ENCODE measurements around the gene WNT2.
"Not testable (repeated sequence)": the region's sequence is repeated elsewhere in the genome, so short reads cannot be mapped to it uniquely, and the experiment has no call there.

Gene WNT2

DNA sequence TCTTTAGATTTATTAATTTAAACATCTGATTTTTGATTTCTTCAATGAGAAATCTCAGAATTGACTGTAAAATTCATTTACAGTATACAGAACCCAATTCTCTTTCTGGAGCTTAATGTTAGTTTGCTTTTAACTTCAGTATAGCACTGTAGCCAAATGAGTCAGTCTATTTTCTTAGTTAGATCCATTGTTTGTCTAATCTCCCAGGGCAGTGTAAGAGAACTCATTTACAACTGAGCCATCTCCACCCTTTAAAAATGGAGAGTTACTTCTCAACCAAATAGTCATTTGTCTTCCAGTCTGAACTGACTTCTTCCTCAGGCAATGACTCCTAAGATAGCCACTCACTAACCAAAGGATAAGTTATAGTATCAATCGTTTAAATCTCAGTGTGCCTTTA, 3.0 kb upstream of the WNT2 start:
- H3K9ac ChIP-seq (ENCODE audit: low read depth, low read length): no peak overlapping the region
- H3K4me1 ChIP-seq (ENCODE audit: insufficient read depth, low read length): no peaks in the 10 kb centered on the region
- no peak overlapping the region for H3K4me3 ChIP-seq (ENCODE audit: low read length)
- H3K36me3 ChIP-seq (ENCODE audit: insufficient read depth, low read depth, low read length): no peaks in the 10 kb centered on the region
- no peaks in the 10 kb centered on the region for H3K9me3 ChIP-seq (ENCODE audit: insufficient read depth, low read depth, low read length)
- peaks cover 62% of the 10 kb centered on the region for H3K27me3 ChIP-seq (ENCODE audit: insufficient read depth, low read length)
- no peak overlapping the region for H3K27ac ChIP-seq (ENCODE audit: low read length)

DNA sequence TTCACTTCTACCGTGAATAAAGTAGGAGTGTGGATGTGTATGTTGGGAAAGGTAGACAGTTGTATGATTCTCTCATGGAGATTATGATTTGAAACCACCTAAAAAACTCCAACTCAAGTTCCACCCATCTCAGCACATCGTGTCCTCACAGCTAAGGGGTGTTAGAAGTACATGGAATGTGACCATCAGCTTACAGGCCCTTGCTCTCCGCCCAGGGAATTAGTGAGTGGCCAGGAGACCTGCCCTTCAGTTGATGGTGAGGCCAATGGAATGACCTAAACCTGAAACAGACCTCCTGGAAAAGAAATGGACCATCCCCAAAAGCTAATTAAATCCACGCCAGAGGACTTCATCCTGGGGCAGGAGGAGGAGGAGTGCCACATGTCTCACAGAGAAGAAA, 2.1 kb upstream of the WNT2 start:
- H3K27me3 ChIP-seq (ENCODE audit: insufficient read depth, low read length): peaks cover 70% of the 10 kb centered on the region
- no peaks in the 10 kb centered on the region for H3K9me3 ChIP-seq (ENCODE audit: insufficient read depth, low read depth, low read length)
- no peak overlapping the region for H3K9ac ChIP-seq (ENCODE audit: low read depth, low read length)
- no peaks in the 10 kb centered on the region for H3K36me3 ChIP-seq (ENCODE audit: insufficient read depth, low read depth, low read length)
- H3K4me1 ChIP-seq (ENCODE audit: insufficient read depth, low read length): no peaks in the 10 kb centered on the region
- no peak overlapping the region for H3K27ac ChIP-seq (ENCODE audit: low read length)
- peak overlapping the region; percentile 70 for H3K4me3 ChIP-seq (ENCODE audit: low read length)

DNA sequence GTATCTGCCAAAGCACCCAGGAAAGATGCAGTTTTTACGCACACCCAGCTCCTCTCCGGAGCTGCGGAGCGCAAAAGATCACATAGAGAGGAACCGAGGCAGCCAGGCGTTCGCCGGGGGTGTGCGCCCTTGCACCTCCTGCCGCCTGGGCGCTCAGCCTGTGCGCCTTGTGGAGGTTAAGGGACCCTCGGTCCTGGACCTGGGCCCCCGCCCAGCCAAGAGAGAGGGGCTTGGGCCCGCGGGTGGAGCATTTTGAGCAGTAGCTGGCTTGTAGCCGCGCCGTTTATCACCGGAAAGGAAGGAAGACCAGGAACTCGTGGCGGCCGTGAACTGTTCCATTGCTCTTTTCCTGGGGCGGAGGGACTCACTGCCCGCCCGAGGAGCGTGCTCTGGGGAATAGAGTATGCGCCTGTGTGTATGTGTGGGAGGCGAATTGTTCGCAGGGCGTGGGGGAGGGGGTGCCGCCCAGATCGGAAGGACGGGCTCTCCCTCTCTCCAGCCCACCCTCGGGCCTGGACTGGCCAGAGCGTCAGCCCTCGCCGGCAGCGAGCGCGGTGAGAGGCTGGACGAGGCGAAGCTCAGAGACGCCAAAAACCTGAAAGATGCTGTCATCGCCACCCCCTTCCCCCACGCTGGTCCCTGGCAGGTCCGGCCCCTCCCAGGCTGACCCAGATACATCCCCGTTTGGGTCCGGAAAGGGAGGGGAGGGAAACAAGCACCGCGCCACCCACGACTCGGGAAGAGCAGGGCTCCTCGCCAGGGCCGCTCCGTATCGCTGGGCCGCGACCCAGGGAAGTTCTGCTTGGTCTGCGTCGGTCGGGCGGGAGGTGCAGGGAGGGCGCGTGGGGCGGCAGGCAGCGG, 1.2 kb upstream of the WNT2 start:
- H3K27ac ChIP-seq (ENCODE audit: low read length): no peak overlapping the region
- H3K9ac ChIP-seq (ENCODE audit: low read depth, low read length): peak overlapping the region; percentile 25; the same call in 1 of the 2 replicates
- H3K9me3 ChIP-seq (ENCODE audit: insufficient read depth, low read depth, low read length): no peaks in the 10 kb centered on the region
- H3K4me1 ChIP-seq (ENCODE audit: insufficient read depth, low read length): no peaks in the 10 kb centered on the region
- peak overlapping the region; percentile 70 for H3K4me3 ChIP-seq (ENCODE audit: low read length)
- no peaks in the 10 kb centered on the region for H3K36me3 ChIP-seq (ENCODE audit: insufficient read depth, low read depth, low read length)
- H3K27me3 ChIP-seq (ENCODE audit: insufficient read depth, low read length): peaks cover 79% of the 10 kb centered on the region

GRCh38 chr7:117323305-117323850, 520 bp upstream of the WNT2 start:
- H3K27me3 ChIP-seq (ENCODE audit: insufficient read depth, low read length): peaks cover 86% of the 10 kb centered on the region
- H3K27ac ChIP-seq (ENCODE audit: low read length): no peak overlapping the region
- H3K36me3 ChIP-seq (ENCODE audit: insufficient read depth, low read depth, low read length): no peaks in the 10 kb centered on the region
- H3K4me1 ChIP-seq (ENCODE audit: insufficient read depth, low read length): no peaks in the 10 kb centered on the region
- peak overlapping the region; percentile 70 for H3K4me3 ChIP-seq (ENCODE audit: low read length)
- H3K9me3 ChIP-seq (ENCODE audit: insufficient read depth, low read depth, low read length): no peaks in the 10 kb centered on the region
- H3K9ac ChIP-seq (ENCODE audit: low read depth, low read length): peak overlapping the region; percentile 25; the same call in 1 of the 2 replicates

GRCh38 chr7:117320523-117320922, 2.3 kb downstream of the WNT2 start:
- no peak overlapping the region for H3K27ac ChIP-seq (ENCODE audit: low read length)
- H3K27me3 ChIP-seq (ENCODE audit: insufficient read depth, low read length): peaks cover 86% of the 10 kb centered on the region
- no peaks in the 10 kb centered on the region for H3K36me3 ChIP-seq (ENCODE audit: insufficient read depth, low read depth, low read length)
- H3K9me3 ChIP-seq (ENCODE audit: insufficient read depth, low read depth, low read length): no peaks in the 10 kb centered on the region
- H3K9ac ChIP-seq (ENCODE audit: low read depth, low read length): no peak overlapping the region
- H3K4me1 ChIP-seq (ENCODE audit: insufficient read depth, low read length): no peaks in the 10 kb centered on the region
- H3K4me3 ChIP-seq (ENCODE audit: low read length): no peak overlapping the region

DNA sequence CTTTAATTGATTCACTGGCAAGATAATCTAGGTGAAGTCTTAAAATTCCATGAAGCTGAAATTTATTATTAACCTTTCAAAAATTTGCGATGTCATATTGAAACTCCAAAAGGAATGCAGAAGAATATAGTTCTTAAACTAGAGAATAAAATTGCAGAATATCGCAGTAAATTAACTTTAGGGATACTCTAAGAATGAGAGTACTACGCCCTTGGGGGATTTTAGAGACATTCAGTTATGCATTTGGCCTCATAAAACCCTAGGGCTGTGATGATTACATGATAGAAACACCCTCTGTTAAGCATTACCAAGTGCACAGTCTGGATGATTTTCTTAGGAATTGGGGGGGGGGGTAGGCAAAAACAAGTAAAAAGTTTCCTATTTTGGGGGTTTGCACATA, 3.7 kb downstream of the WNT2 start:
- Histone ChIP-seq H3K27ac (ENCODE audit: low read length) (no peak overlapping the region), H3K36me3 (ENCODE audit: insufficient read depth, low read depth, low read length) (no peaks in the 10 kb centered on the region), H3K9ac (ENCODE audit: low read depth, low read length) (no peak overlapping the region), H3K4me1 (ENCODE audit: insufficient read depth, low read length) (no peaks in the 10 kb centered on the region), H3K27me3 (ENCODE audit: insufficient read depth, low read length) (peaks cover 79% of the 10 kb centered on the region), H3K4me3 (ENCODE audit: low read length) (no peak overlapping the region), H3K9me3 (ENCODE audit: insufficient read depth, low read depth, low read length) (no peaks in the 10 kb centered on the region)

DNA sequence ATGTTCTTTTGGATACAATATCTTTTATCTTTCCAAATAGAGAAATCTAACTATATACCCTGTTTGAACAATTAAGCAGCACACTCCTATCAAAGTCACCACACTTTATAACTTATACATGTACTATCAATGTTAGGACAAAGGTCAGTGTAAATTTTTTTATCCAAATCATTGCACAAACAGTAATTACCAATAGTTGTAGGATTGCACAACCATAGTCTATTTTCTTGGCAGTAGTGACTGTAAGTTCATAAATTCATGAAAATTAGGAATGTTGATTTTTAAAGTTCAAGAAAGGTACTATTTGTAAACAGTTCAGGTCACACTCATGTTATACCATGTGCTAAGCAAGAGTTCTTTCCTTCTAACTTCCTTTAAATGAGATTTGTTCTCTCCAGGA, 9.3 kb downstream of the WNT2 start:
- H3K4me1 ChIP-seq (ENCODE audit: insufficient read depth, low read length): no peaks in the 10 kb centered on the region
- H3K9me3 ChIP-seq (ENCODE audit: insufficient read depth, low read depth, low read length): no peaks in the 10 kb centered on the region
- no peak overlapping the region for H3K27ac ChIP-seq (ENCODE audit: low read length)
- no peak overlapping the region for H3K4me3 ChIP-seq (ENCODE audit: low read length)
- no peak overlapping the region for H3K9ac ChIP-seq (ENCODE audit: low read depth, low read length)
- no peaks in the 10 kb centered on the region for H3K36me3 ChIP-seq (ENCODE audit: insufficient read depth, low read depth, low read length)
- H3K27me3 ChIP-seq (ENCODE audit: insufficient read depth, low read length): peaks cover 24% of the 10 kb centered on the region

DNA sequence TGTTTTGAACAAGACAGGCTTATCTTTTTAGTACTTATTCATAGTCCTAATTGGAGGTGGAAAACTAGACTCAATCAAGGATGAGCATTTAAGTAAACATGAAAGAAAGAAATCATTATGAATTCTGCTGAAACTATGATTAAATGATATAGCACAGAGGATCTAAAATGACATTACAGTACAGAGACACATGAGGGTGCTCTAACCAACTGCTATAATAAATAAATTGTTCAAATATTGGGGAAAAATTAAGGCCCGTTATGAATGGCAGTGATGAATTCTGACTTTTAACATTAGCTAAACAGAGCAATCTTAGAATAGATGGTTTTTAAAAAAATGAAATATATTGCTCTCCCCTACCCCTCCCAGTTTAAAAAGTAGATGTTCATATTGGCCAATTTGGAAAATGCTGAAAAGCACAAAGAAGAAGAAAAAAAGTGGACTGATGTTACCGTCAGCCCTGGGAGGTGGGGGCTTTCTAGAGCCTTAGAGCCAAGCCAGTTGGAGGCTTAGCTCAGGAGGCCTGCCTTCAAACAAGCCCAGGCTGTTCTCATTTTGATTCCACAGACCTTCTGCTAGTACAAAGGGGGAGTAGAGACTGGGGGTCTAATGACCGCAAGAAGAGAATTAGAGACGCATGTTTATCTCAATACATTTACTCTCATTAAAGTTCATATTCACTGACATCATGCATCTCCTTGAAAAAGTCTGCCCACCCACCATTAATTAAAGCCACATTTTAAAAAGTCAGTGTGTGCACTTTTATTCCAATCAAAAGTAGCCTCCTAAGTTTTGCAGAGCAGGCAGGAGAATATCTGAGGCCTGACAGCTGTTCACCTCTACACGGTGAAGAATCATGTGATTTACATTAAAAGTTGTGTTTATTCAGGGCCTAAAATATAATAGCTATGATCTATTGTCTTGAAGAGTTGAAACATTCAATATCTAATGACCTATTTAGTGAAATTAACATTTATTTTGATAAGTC, 10.0 kb downstream of the WNT2 start:
- no peak overlapping the region for H3K9ac ChIP-seq (ENCODE audit: low read depth, low read length)
- no peaks in the 10 kb centered on the region for H3K9me3 ChIP-seq (ENCODE audit: insufficient read depth, low read depth, low read length)
- no peak overlapping the region for H3K27ac ChIP-seq (ENCODE audit: low read length)
- peaks cover 17% of the 10 kb centered on the region for H3K27me3 ChIP-seq (ENCODE audit: insufficient read depth, low read length)
- H3K4me3 ChIP-seq (ENCODE audit: low read length): no peak overlapping the region
- no peaks in the 10 kb centered on the region for H3K4me1 ChIP-seq (ENCODE audit: insufficient read depth, low read length)
- no peaks in the 10 kb centered on the region for H3K36me3 ChIP-seq (ENCODE audit: insufficient read depth, low read depth, low read length)

GRCh38 chr7:117308891-117309290, 14.0 kb downstream of the WNT2 start:
- Histone ChIP-seq H3K36me3 (ENCODE audit: insufficient read depth, low read depth, low read length) (no peaks in the 10 kb centered on the region), H3K9ac (ENCODE audit: low read depth, low read length) (no peak overlapping the region), H3K27ac (ENCODE audit: low read length) (no peak overlapping the region), H3K4me1 (ENCODE audit: insufficient read depth, low read length) (peaks cover 9% of the 10 kb centered on the region), H3K9me3 (ENCODE audit: insufficient read depth, low read depth, low read length) (no peaks in the 10 kb centered on the region), H3K4me3 (ENCODE audit: low read length) (no peak overlapping the region), H3K27me3 (ENCODE audit: insufficient read depth, low read length) (no peaks in the 10 kb centered on the region)

DNA sequence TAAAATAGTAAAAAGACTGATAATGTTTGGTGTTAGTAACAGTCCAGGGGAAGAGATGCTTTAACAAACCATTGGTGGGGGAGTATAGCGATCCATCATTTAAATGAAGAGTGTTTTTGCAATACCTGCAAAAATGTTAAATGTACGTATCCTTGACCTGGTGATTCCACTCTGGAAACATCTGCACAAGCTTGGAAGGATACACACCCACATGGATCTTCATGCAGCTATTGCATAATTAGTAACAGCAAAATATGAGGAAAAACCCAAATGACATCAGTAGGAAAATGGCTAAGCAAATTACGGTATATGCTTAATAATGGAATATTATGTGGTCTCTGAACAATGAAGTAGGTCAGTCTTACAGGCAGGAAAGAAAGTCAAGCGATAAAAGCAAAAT, 20.5 kb downstream of the WNT2 start:
- Histone ChIP-seq H3K27me3 (ENCODE audit: insufficient read depth, low read length) (no peaks in the 10 kb centered on the region), H3K9me3 (ENCODE audit: insufficient read depth, low read depth, low read length) (no peaks in the 10 kb centered on the region), H3K4me1 (ENCODE audit: insufficient read depth, low read length) (peaks cover 9% of the 10 kb centered on the region), H3K36me3 (ENCODE audit: insufficient read depth, low read depth, low read length) (no peaks in the 10 kb centered on the region), H3K4me3 (ENCODE audit: low read length) (no peak overlapping the region), H3K9ac (ENCODE audit: low read depth, low read length) (no peak overlapping the region), H3K27ac (ENCODE audit: low read length) (no peak overlapping the region)

DNA sequence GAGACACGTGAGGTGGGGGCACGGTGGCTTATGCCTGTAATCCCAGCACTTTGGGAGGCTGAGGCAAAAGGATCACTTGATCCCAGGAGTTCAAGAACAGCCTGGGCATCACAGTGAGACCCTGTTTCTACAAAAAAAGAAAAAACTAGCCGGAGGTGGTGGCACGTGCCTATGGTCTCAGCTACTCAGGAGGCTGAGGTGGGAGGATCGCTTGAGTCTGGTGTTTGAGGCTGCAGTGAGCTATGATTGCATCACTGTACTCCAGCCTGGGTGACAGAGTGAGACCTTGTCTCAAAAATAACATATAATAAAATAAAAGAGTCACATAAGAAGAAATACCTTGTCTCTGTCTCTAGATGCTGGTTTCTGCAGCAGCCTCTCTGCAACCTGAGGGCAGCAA, 22.4 kb downstream of the WNT2 start:
- H3K9ac ChIP-seq (ENCODE audit: low read depth, low read length); H3K4me3 ChIP-seq (ENCODE audit: low read length); H3K36me3 ChIP-seq (ENCODE audit: insufficient read depth, low read depth, low read length); H3K27ac ChIP-seq (ENCODE audit: low read length); H3K4me1 ChIP-seq (ENCODE audit: insufficient read depth, low read length); H3K9me3 ChIP-seq (ENCODE audit: insufficient read depth, low read depth, low read length); H3K27me3 ChIP-seq (ENCODE audit: insufficient read depth, low read length): not testable (repeated sequence)
